ENCODE measurements around the gene PALLD. TPM values are rescaled to one million over a fixed set of nuclear protein-coding genes. Genes with fewer than 3 reads are reported as not detected.
A peak's percentile ranks its signal among the peaks of the same experiment; 100 is the strongest.
"Not testable (repeated sequence)": the region's sequence is repeated elsewhere in the genome, so short reads cannot be mapped to it uniquely, and the experiment has no call there.

The PALLD gene
- total RNA-seq, result 1 to 10 TPM in 2 of 3 donors, under 1 TPM in 1; 0.94 to 2.4 (median 1.2) TPM

GRCh38 chr4:168496834-168497233 lies at the start of gene PALLD:
TSS of gene PALLD (plus strand) at chr4:168497052.
- Mint-ChIP-seq H3K27me3 (ENCODE audit: low read depth) (peaks cover 14% of the 10 kb centered on the region), H3K36me3 (ENCODE audit: insufficient read depth) (no peaks in the 10 kb centered on the region)

GRCh38 chr4:168449063-168449462 lies 47.8 kb upstream of the PALLD start:
- peaks cover 27% of the 10 kb centered on the region for H3K4me1 Mint-ChIP-seq (ENCODE audit: low read depth)
- H3K9me3 Mint-ChIP-seq; DNase-seq; H3K27me3 Mint-ChIP-seq (ENCODE audit: low read depth); ATAC-seq; H3K4me3 Mint-ChIP-seq: not testable (repeated sequence)
- H3K36me3 Mint-ChIP-seq (ENCODE audit: insufficient read depth), result peaks cover 40% of the 10 kb centered on the region

More at GRCh38 chr4:168496834-168497233, at the start of gene PALLD:
- Mint-ChIP-seq H3K4me3 (no peak within 1 kb of the TSS), H3K4me1 (ENCODE audit: low read depth) (no peaks in the 10 kb centered on the region), H3K9me3 (no peaks in the 10 kb centered on the region)
- DNase-seq, result no peak
- ATAC-seq, result no peak

- no peak for DNase-seq
- Mint-ChIP-seq H3K36me3 (ENCODE audit: insufficient read depth) (peaks cover 44% of the 10 kb centered on the region), H3K4me3 (no peak overlapping the region), H3K4me1 (ENCODE audit: low read depth) (peaks cover 27% of the 10 kb centered on the region), H3K9me3 (peaks cover 3% of the 10 kb centered on the region), H3K27me3 (ENCODE audit: low read depth) (no peaks in the 10 kb centered on the region)
- ATAC-seq, result peak in 1 of 2 donors; percentile 61
Observed at GRCh38 chr4:168449719-168450452, 47.0 kb upstream of the PALLD start.

GRCh38 chr4:168451331-168451730 lies 45.5 kb upstream of the PALLD start:
- no peak overlapping the region for H3K4me3 Mint-ChIP-seq
- no peak for ATAC-seq

GRCh38 chr4:168451744-168452390 lies 45.0 kb upstream of the PALLD start:
- peaks cover 3% of the 10 kb centered on the region for H3K9me3 Mint-ChIP-seq
- DNase-seq (no peak), ATAC-seq (peak; percentile 60 to 78)
- H3K4me3 Mint-ChIP-seq, result no peak overlapping the region
- no peaks in the 10 kb centered on the region for H3K27me3 Mint-ChIP-seq (ENCODE audit: low read depth)
- H3K36me3 Mint-ChIP-seq (ENCODE audit: insufficient read depth), result peaks cover 45% of the 10 kb centered on the region
- H3K4me1 Mint-ChIP-seq (ENCODE audit: low read depth), result peaks cover 27% of the 10 kb centered on the region

More at GRCh38 chr4:168451331-168451730, 45.5 kb upstream of the PALLD start:
- no peaks in the 10 kb centered on the region for H3K27me3 Mint-ChIP-seq (ENCODE audit: low read depth)
- H3K36me3 Mint-ChIP-seq (ENCODE audit: insufficient read depth), result peaks cover 47% of the 10 kb centered on the region
- peaks cover 3% of the 10 kb centered on the region for H3K9me3 Mint-ChIP-seq
- DNase-seq, result no peak
- H3K4me1 Mint-ChIP-seq (ENCODE audit: low read depth), result peaks cover 27% of the 10 kb centered on the region

GRCh38 chr4:168453146-168453545 lies 43.7 kb upstream of the PALLD start:
- Mint-ChIP-seq H3K36me3 (ENCODE audit: insufficient read depth) (peaks cover 48% of the 10 kb centered on the region), H3K9me3 (peaks cover 3% of the 10 kb centered on the region), H3K27me3 (ENCODE audit: low read depth) (no peaks in the 10 kb centered on the region), H3K4me1 (ENCODE audit: low read depth) (peaks cover 27% of the 10 kb centered on the region), H3K4me3 (no peak overlapping the region)
- no peak for ATAC-seq
- no peak for DNase-seq

GRCh38 chr4:168458256-168458655 lies 38.6 kb upstream of the PALLD start:
- not testable (repeated sequence) for H3K27me3 Mint-ChIP-seq (ENCODE audit: low read depth); H3K4me3 Mint-ChIP-seq; DNase-seq; H3K9me3 Mint-ChIP-seq; H3K4me1 Mint-ChIP-seq (ENCODE audit: low read depth); ATAC-seq
- H3K36me3 Mint-ChIP-seq (ENCODE audit: insufficient read depth), result peaks cover 32% of the 10 kb centered on the region

- ATAC-seq, result no peak
- Mint-ChIP-seq H3K4me1 (ENCODE audit: low read depth) (peaks cover 3% of the 10 kb centered on the region), H3K9me3 (peaks cover 3% of the 10 kb centered on the region), H3K4me3 (no peak overlapping the region), H3K36me3 (ENCODE audit: insufficient read depth) (peaks cover 24% of the 10 kb centered on the region), H3K27me3 (ENCODE audit: low read depth) (no peaks in the 10 kb centered on the region)
- DNase-seq, result no peak
Observed at GRCh38 chr4:168461821-168462220, 35.0 kb upstream of the PALLD start.

- ATAC-seq (no peak), DNase-seq (no peak)
- H3K27me3 Mint-ChIP-seq (ENCODE audit: low read depth), result no peaks in the 10 kb centered on the region
- peaks cover 27% of the 10 kb centered on the region for H3K36me3 Mint-ChIP-seq (ENCODE audit: insufficient read depth)
- H3K9me3 Mint-ChIP-seq, result no peaks in the 10 kb centered on the region
- H3K4me1 Mint-ChIP-seq (ENCODE audit: low read depth), result peaks cover 39% of the 10 kb centered on the region
- H3K4me3 Mint-ChIP-seq, result no peak overlapping the region
Observed at GRCh38 chr4:168472920-168473319, 23.9 kb upstream of the PALLD start.

- H3K4me1 Mint-ChIP-seq (ENCODE audit: low read depth), result peaks cover 53% of the 10 kb centered on the region
- peaks cover 22% of the 10 kb centered on the region for H3K36me3 Mint-ChIP-seq (ENCODE audit: insufficient read depth)
- no peaks in the 10 kb centered on the region for H3K9me3 Mint-ChIP-seq
- DNase-seq (no peak), ATAC-seq (no peak)
- H3K27me3 Mint-ChIP-seq (ENCODE audit: low read depth), result no peaks in the 10 kb centered on the region
- H3K4me3 Mint-ChIP-seq, result no peak overlapping the region
Observed at GRCh38 chr4:168474660-168475320, 22.1 kb upstream of the PALLD start.

- DNase-seq (peak; percentile 11), ATAC-seq (no peak)
- Mint-ChIP-seq H3K36me3 (ENCODE audit: insufficient read depth) (peaks cover 16% of the 10 kb centered on the region), H3K4me1 (ENCODE audit: low read depth) (peaks cover 60% of the 10 kb centered on the region), H3K9me3 (no peaks in the 10 kb centered on the region), H3K4me3 (no peak overlapping the region), H3K27me3 (ENCODE audit: low read depth) (no peaks in the 10 kb centered on the region)
Observed at GRCh38 chr4:168475745-168476144, 21.1 kb upstream of the PALLD start.

- no peak for DNase-seq
- Mint-ChIP-seq H3K4me1 (ENCODE audit: low read depth) (peaks cover 85% of the 10 kb centered on the region), H3K27me3 (ENCODE audit: low read depth) (no peaks in the 10 kb centered on the region), H3K4me3 (peak overlapping the region; percentile 98), H3K9me3 (no peaks in the 10 kb centered on the region), H3K36me3 (ENCODE audit: insufficient read depth) (no peaks in the 10 kb centered on the region)
- no peak for ATAC-seq
Observed at GRCh38 chr4:168478868-168479267, 18.0 kb upstream of the PALLD start.

- Mint-ChIP-seq H3K36me3 (ENCODE audit: insufficient read depth) (no peaks in the 10 kb centered on the region), H3K4me3 (peak overlapping the region; percentile 98), H3K27me3 (ENCODE audit: low read depth) (no peaks in the 10 kb centered on the region), H3K9me3 (no peaks in the 10 kb centered on the region), H3K4me1 (ENCODE audit: low read depth) (peaks cover 74% of the 10 kb centered on the region)
- ATAC-seq (peak; percentile 67), DNase-seq (peak; percentile 23)
Observed at GRCh38 chr4:168480931-168481611, 15.8 kb upstream of the PALLD start.

- Mint-ChIP-seq H3K4me1 (ENCODE audit: low read depth) (peaks cover 58% of the 10 kb centered on the region), H3K36me3 (ENCODE audit: insufficient read depth) (no peaks in the 10 kb centered on the region), H3K4me3 (no peak overlapping the region), H3K9me3 (no peaks in the 10 kb centered on the region), H3K27me3 (ENCODE audit: low read depth) (no peaks in the 10 kb centered on the region)
- ATAC-seq (no peak), DNase-seq (no peak)
Observed at GRCh38 chr4:168483811-168484210, 13.0 kb upstream of the PALLD start.
